ENCODE data around the gene PARVG.

GRCh38 chr22:44207173-44207980 lies 26.7 kb downstream of the PARVG start:
- TF ChIP-seq ZBTB7A (tag by site-specific recombination; IDR thresholded peaks at IDR 0.05; ENCODE audit: low read depth) = no peak
- no peak for TF ChIP-seq CTCF (tag by site-specific recombination; IDR thresholded peaks at IDR 0.05)
- no peak for TF ChIP-seq KLF1 (tag by site-specific recombination; IDR thresholded peaks at IDR 0.05)
- no peak for TF ChIP-seq TRIM28 (IDR thresholded peaks at IDR 0.05; ENCODE audit: borderline replicate concordance, low read length)
- TF ChIP-seq YY1 (tag by site-specific recombination; IDR thresholded peaks at IDR 0.05) = no peak
- no peak for TF ChIP-seq ZNF416 (tag by site-specific recombination; IDR thresholded peaks at IDR 0.05)
- TF ChIP-seq ZBTB49 (tag by site-specific recombination; IDR thresholded peaks at IDR 0.05; ENCODE audit: low read depth) = no peak
